ENCODE results near the gene PRSS27.

The PRSS27 gene

GRCh38 chr16:2701272-2701671 is 18.8 kb downstream of the PRSS27 start:
- H3K27me3 Mint-ChIP-seq (ENCODE audit: low read depth, poor library complexity): no peaks in the 10 kb centered on the region
- no peaks in the 10 kb centered on the region for H3K4me1 Mint-ChIP-seq
- no peak for TF ChIP-seq CTCF (IDR thresholded peaks at IDR 0.05)
- H3K4me3 Mint-ChIP-seq: no peak overlapping the region
- H3K27ac Mint-ChIP-seq: no peak overlapping the region
- H3K36me3 Mint-ChIP-seq (ENCODE audit: low read depth): peaks cover 11% of the 10 kb centered on the region
- DNase-seq: no peak
- H3K9me3 Mint-ChIP-seq: no peaks in the 10 kb centered on the region

- no peak for TF ChIP-seq CTCF (IDR thresholded peaks at IDR 0.05)
- no peaks in the 10 kb centered on the region for H3K9me3 Mint-ChIP-seq
- no peaks in the 10 kb centered on the region for H3K4me1 Mint-ChIP-seq
- no peak for DNase-seq
- H3K36me3 Mint-ChIP-seq (ENCODE audit: low read depth): peaks cover 11% of the 10 kb centered on the region
- H3K4me3 Mint-ChIP-seq: no peak overlapping the region
- no peak overlapping the region for H3K27ac Mint-ChIP-seq
- H3K27me3 Mint-ChIP-seq (ENCODE audit: low read depth, poor library complexity): no peaks in the 10 kb centered on the region
Measured at GRCh38 chr16:2700786-2701185, 19.2 kb downstream of the PRSS27 start.

- H3K4me3 Mint-ChIP-seq: no peak overlapping the region
- no peak overlapping the region for H3K27ac Mint-ChIP-seq
- no peaks in the 10 kb centered on the region for H3K27me3 Mint-ChIP-seq (ENCODE audit: low read depth, poor library complexity)
- H3K36me3 Mint-ChIP-seq (ENCODE audit: low read depth): peaks cover 11% of the 10 kb centered on the region
- no peaks in the 10 kb centered on the region for H3K4me1 Mint-ChIP-seq
- H3K9me3 Mint-ChIP-seq: no peaks in the 10 kb centered on the region
- no peak for DNase-seq
- TF ChIP-seq CTCF (IDR thresholded peaks at IDR 0.05): no peak
Measured at GRCh38 chr16:2699791-2700600, 20.0 kb downstream of the PRSS27 start.

- no peak for TF ChIP-seq CTCF (IDR thresholded peaks at IDR 0.05)
- Mint-ChIP-seq H3K27ac (no peak overlapping the region), H3K4me3 (no peak overlapping the region), H3K36me3 (ENCODE audit: low read depth) (peaks cover 11% of the 10 kb centered on the region), H3K4me1 (no peaks in the 10 kb centered on the region), H3K9me3 (no peaks in the 10 kb centered on the region), H3K27me3 (ENCODE audit: low read depth, poor library complexity) (no peaks in the 10 kb centered on the region)
- no peak for DNase-seq
Measured at GRCh38 chr16:2698965-2699750, 20.9 kb downstream of the PRSS27 start.

- H3K4me3 Mint-ChIP-seq: no peak overlapping the region
- no peak for DNase-seq
- H3K27me3 Mint-ChIP-seq (ENCODE audit: low read depth, poor library complexity): no peaks in the 10 kb centered on the region
- H3K9me3 Mint-ChIP-seq: no peaks in the 10 kb centered on the region
- no peak overlapping the region for H3K27ac Mint-ChIP-seq
- H3K36me3 Mint-ChIP-seq (ENCODE audit: low read depth): peaks cover 11% of the 10 kb centered on the region
- H3K4me1 Mint-ChIP-seq: peaks cover 5% of the 10 kb centered on the region
- TF ChIP-seq CTCF (IDR thresholded peaks at IDR 0.05): no peak
Measured at GRCh38 chr16:2698103-2698870, 21.7 kb downstream of the PRSS27 start.
